SW 1271 (cell line): Measurements from ENCODE around the gene COLQ.
"Not testable (repeated sequence)": the region's sequence is repeated elsewhere in the genome, so short reads cannot be mapped to it uniquely, and the experiment has no call there.

Source experiments
- DNase-seq, 2 experiments: peaks; one replicate each; lab custom pipeline; 2025; lab: John Stamatoyannopoulos, UW

The COLQ gene

GRCh38 chr3:15521573-15521965 is at the start of gene COLQ:
COLQ (minus strand) TSS chr3:15521706; CDS start chr3:15521625, 81 bp downstream.
- DNase-seq, result no peak

- DNase-seq, result no peak
Observed at GRCh38 chr3:15563190-15563589, 41.7 kb upstream of the COLQ start.

DNA sequence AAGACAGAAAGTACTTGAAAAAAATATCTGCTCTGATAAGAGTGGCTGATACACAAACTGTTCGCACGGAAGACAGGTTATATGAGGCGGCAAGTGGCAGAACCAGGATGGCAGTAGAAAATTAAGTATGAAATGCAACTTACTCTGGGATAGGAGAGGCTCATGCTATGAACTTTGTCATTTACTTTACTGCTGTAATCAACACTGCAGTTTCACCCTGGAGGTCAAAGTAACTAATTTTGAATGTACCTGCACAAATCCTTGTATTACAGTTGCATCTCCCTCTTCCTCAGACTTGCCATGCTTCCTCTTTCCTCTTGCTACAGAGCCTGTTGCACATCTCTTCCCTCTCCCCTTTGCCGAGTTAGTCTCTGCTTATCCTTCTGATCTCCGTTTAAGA is 41.1 kb upstream of the COLQ start:
- DNase-seq, result no peak

DNA sequence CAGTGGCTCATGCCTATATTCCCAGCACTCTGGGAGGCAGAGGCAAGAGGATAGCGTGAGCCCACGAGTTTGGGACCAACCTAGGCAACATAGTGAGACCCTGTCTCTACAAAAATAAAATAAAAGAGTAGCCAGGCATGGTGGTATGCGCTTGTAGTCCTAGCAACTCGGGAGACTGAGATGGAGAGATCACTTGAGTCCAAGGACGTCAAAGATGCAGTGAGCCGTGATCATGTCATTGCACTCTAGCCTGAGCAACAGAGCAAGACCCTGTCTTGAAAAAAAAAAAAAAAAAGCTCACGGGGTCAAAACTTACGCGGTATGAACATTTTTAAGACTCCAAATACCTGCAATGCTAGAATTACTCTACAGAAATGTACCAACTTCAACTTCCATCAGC is 37.1 kb upstream of the COLQ start:
- no peak for DNase-seq

- peak; percentile 69 to 83 for DNase-seq
Observed at GRCh38 chr3:15557511-15557946, 36.0 kb upstream of the COLQ start.

GRCh38 chr3:15556512-15556911 is 35.0 kb upstream of the COLQ start:
- DNase-seq, result no peak

- no peak for DNase-seq
Observed at GRCh38 chr3:15553749-15554148, 32.2 kb upstream of the COLQ start.

DNA sequence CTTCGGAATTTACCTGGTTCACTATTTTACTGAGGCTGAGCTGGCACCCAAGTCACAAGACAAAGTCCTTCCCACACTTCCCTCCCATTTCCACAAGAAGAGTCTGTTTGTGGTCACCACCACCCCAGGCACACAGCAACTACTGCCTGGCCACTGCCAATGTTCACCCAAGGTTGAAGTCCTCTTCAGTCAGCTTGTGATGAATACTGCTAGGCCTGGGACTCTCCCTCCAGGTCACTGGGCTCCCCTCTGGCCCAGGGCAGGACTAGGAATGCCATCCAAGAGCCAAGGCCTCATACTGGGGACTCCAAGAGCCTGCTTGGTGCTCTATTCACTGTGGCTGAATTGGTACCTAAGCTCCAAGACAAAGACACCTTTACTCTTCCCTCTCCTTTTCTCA is 30.4 kb upstream of the COLQ start:
- no peak for DNase-seq

GRCh38 chr3:15549846-15550245 is 28.3 kb upstream of the COLQ start:
- DNase-seq, result no peak

DNA sequence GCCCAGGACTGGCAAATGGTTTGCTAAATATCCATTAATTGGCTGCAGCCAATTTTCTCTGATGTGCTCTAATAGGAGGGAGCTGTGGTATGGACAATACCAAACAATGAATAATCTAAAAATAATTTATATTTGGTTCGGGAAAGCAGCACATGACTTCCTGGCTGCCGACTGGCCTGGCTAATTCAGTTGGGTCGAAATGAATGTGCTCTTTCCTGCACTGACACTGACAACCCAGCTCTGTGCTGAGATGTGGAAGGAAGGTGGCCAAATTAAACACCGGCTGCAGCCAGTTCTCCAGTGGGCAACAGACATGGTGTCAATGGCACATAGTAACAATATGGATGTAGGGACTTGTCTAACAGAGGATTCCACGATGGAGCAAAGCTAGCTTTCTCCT is 21.1 kb upstream of the COLQ start:
- no peak for DNase-seq

- no peak for DNase-seq
Observed at GRCh38 chr3:15541371-15541770, 19.9 kb upstream of the COLQ start.

- DNase-seq, result no peak
Observed at GRCh38 chr3:15539066-15539465, 17.6 kb upstream of the COLQ start.

DNA sequence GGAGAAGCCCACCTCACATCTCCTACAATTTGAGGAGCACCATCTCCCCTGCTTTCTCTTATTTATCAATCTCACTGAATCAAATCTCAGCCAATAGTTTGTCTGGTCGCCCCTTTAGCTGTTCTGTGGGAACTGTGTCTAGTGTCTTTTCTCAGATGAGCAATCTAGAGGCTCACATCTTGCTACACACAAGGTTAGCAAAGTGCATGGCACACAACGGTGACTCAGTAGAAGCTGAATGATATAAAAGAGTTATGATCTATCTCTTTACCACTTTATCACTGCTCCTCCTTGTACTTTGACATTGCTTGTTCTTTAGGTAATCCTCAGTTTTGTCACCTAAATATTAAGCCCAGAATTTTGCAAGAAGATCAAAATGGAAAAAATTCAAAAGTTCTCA is 16.8 kb upstream of the COLQ start:
- no peak for DNase-seq

DNA sequence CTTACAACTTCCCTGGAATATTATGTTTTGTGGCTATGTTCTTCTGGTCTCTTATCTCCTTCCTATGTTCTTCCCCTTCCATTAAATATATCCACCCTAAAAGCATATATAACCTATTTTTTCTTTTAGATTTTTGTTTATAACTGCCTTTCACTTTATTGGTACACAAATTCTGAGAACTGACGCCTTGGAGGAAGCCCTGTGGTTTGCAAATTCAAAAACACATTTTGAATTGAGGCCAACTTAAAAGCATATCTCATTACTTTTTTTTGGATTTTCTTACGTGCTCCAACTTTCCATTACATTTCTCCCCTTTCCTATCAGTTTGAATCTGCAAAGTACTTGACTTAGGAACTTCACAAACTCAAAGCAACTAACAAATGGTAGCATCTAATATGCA is 15.3 kb upstream of the COLQ start:
- DNase-seq, result no peak

GRCh38 chr3:15535732-15536131 is 14.2 kb upstream of the COLQ start:
- no peak for DNase-seq

DNA sequence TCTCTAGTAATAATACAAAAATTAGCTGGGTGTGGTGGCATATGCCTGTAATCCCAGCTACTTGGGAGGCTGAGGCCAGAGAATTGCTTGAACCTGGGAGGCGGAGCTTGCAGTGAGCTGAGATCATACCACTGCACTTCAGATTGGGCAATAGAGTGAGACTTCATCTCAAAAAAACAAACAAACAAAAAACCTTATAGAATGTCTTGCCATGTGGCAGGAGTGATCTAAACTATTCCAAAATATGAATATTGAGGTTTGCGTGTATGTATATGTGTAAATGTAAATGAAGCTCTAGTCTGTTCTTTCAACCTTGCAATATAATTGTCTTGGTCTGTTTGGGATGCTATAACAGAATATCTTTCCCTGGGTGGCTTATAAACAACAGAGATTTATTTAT is 11.1 kb upstream of the COLQ start:
- not testable (repeated sequence) for DNase-seq

DNA sequence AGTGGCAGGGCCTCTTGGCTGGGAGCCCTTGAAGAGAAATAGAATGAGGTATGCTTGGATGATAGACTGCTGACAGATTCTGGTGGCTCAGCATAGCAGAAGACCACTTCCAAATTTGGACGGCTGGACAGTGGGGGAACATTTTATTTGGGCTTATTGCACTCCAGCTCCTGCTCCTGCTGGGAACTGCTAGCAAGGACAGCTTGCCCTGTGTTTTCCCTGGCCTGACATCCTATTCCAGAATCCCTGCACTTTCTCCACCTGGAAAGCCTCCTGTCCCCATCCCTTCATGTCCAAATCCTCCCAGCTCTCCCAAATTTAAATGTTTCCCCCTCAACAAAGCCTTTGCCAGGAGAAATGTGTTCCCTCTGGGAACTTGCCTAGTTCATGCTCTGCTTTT is 9.8 kb upstream of the COLQ start:
- DNase-seq, result no peak

DNA sequence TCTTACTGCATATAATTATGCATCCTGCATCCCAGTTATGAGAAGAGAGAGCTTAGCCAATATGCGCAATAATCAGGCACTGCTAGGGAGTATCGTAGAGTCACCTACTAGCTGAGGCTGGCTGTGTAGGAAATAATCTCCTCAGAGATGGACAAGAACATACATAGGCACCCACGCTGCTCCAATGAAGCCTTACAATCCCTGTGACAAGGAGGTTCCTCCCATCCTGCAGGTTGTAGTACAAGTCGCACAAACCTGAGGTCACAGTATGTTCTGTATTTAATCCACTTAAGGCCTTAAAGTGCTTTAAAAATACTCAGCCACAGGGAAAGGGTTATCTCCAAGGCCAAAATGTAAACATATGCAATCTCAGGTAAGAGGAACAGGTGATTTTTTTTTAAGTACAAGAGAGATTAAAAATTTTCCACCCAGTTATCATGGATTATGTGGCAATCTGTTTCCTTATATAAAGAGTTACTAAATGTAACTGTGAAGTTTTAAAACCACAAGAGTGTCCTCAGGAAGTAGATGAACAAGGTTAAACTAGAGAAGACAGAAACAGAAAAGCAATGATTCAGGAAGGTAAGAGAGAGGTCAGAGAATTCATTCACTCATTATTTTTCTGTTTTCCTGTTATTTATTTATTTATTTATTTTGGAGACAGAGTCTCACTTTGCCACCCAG is 7.5 kb upstream of the COLQ start:
- DNase-seq, result no peak

- no peak for DNase-seq
Observed at GRCh38 chr3:15527031-15527459, 5.5 kb upstream of the COLQ start.

GRCh38 chr3:15525790-15526189 is 4.3 kb upstream of the COLQ start:
- no peak for DNase-seq

- DNase-seq, result no peak
Observed at GRCh38 chr3:15523660-15524417, 2.3 kb upstream of the COLQ start.

DNA sequence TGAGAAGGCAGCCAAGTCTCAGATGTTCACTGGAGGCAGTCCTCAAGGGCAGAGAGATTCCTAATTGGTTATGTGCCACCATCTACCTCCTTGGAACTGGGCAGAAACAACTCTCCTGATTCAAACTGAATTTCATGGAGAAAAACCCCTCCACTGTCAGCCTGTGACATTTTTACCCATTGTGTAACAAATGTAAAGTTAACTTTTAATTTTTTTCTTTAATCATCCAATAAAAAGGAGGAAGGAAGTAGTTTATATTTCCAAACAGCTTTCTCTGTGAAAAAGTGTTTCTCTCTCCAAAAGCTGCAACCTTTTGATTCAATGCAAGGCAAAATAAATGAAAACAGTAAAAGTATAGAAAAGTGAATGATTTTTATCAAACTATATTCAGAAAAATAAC is 510 bp upstream of the COLQ start:
- DNase-seq, result no peak

DNA sequence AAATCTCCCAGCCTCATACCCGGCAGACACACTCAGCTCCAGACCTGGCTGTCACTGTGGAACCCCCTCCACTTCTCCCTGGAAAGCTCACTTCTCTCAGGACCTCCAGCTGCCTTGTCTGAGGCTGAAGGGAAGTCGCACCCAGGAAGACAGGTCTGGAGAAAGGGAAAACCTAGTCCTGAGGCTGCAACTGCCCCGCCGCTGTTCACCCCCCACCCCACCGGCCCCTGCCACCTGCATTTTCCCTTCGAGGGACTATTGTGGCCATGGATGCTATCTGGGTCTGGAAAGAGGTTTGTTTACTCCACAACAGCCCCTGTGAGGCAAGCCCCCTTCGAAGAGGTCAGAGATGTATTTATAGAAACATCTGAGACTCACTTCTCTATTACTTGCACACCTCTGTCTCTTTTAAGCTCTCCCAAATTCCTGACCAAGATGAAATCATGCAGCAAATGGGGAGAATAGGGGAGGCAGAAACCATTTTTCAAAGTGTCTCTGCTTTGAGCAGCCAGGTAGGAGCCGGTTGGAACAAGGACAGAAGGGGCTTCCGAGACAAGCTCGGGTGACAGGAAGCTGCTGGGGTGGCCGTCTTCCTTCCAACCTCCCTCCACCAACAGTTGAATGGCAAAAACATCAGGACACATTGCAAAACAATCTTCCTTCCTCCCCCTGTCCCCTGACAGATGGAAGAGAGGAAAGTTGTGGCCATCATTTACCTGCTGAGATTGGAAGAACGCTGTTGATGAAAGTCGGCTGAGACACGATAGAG is 518 bp downstream of the COLQ start:
- DNase-seq, result no peak
